ENCODE data around the gene XDH.

DNA sequence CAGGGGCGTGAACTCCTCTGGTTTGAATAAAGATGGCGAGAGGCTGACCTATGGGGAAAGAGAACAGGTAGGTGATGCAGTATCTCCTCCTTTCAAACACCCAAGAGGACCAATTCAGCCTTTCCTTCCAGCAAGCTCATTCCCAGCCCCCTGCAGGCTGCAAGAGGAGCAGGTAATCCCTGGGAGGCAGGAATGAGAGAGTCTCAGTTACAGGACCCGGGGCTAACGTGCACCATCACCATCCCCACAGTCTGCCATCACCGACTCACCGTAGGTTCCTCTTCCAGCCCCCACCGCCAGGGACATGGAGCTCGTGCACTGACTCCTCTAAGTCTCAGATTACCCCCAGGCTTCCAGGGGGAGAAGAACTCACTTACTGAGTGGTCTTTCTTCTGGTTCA lies 26.7 kb downstream of the XDH start:
- no peak for TF ChIP-seq CTCF (conservative IDR thresholded peaks at IDR 0.05)
- TF ChIP-seq EZH2 (IDR thresholded peaks at IDR 0.05; ENCODE audit: low read depth), result no peak
